ENCODE measurements around the gene PPP1R14D.
"Not testable (repeated sequence)": the region's sequence is repeated elsewhere in the genome, so short reads cannot be mapped to it uniquely, and the experiment has no call there.

PPP1R14D gene, protein sequence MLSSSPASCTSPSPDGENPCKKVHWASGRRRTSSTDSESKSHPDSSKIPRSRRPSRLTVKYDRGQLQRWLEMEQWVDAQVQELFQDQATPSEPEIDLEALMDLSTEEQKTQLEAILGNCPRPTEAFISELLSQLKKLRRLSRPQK

GRCh38 chr15:40828447-40829036 is at the start of gene PPP1R14D:
TSS of gene PPP1R14D (minus strand) at chr15:40828708. CDS start at chr15:40828641, 67 bp downstream.
- no peak for DNase-seq (ENCODE audit: low spot score)

GRCh38 chr15:40877694-40878093 is 49.2 kb upstream of the PPP1R14D start:
- no peak for DNase-seq (ENCODE audit: low spot score)

- no peak for DNase-seq (ENCODE audit: low spot score)
Measured at GRCh38 chr15:40875991-40876730, 47.7 kb upstream of the PPP1R14D start.

DNA sequence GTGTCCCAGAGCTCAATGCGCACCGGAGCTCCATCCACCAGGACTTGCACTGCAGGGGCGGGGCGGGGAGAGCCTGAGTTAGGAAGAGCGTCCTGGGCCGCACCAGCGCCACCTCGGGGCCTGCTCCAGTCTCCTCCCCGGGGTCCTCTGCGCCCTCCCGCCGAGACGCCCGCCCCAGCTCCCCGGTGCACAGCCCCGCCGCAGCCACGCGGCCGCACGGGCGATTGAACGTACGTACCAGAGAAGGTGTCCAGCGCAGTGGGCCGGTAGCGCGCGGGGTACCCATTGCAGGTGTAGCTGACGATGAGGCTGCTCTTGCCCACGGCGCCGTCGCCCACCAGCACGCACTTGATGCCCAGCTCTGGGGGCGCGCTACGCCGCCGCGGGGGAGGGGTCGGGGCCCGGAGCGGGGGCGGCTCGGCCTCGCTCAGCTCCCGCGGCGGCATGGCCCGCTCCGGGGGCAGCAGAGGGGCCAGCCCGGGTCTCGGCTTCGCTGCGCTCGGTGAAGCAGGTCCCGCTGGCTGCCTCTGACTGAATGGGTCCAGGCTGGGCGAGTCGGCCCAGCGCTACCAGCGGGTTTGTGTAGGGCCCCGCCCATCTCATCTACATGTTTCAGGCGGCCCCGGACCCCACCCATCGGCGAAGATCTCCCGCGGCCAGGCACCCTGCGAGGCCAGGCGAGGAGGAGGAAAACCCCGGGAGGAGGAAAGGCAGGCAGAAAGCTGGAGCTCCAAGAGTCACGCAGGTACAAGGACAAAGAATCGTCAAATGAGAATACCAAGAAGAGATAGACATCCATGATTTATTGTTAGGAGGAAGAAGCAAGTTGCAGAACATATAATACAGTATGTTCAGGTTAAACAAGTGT is 45.4 kb upstream of the PPP1R14D start, which contains the start of gene RHOV:
RHOV (minus strand) TSS at position 541 of the 868 bp plus-strand sequence; CDS start at position 446, 95 bp downstream.
- peak; percentile 52 for DNase-seq (ENCODE audit: low spot score)

DNA sequence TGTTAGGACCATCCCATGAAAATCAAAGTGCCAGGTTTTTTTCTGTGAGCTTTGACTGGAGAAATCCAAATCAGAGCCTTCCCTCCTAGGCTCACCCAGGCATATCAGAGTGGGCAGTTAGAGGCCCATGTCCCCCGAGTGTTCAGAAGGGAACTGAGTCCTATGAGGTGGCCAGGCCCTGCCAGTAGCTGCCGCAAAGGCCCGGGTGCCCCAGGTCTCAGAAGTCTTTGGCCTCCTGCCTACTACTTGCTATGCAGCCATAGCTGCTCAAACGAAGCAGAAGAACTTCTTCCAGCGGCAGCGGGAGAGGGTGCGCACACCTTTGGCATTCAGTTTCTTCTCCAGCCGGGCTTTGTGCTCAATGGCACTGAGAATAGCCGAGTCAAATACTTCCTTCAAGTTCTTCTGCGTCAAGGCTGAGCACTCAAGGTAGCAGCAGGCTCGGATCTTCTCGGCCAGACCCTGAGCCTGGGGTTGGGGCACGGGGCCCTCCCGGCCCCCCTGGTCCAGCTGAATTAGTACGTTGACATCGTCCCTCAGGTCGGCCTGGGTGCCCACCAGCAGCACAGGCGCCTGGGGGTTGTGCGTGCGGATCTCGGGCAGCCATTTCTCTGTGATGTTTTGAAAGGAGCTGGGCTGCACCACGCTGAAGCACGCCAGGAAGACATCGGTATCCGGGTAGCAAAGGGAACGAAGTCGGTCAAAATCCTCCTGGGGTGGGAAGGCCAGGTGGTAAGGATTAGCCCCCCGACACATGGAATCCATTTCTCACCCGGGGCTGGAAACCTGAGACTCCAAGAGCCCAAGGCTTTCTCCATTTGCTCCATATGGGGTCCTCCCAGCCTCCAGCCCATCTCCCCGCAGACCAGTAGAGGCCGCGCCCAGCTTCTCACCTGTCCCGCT is 44.5 kb upstream of the PPP1R14D start:
- DNase-seq (ENCODE audit: low spot score), result no peak

DNA sequence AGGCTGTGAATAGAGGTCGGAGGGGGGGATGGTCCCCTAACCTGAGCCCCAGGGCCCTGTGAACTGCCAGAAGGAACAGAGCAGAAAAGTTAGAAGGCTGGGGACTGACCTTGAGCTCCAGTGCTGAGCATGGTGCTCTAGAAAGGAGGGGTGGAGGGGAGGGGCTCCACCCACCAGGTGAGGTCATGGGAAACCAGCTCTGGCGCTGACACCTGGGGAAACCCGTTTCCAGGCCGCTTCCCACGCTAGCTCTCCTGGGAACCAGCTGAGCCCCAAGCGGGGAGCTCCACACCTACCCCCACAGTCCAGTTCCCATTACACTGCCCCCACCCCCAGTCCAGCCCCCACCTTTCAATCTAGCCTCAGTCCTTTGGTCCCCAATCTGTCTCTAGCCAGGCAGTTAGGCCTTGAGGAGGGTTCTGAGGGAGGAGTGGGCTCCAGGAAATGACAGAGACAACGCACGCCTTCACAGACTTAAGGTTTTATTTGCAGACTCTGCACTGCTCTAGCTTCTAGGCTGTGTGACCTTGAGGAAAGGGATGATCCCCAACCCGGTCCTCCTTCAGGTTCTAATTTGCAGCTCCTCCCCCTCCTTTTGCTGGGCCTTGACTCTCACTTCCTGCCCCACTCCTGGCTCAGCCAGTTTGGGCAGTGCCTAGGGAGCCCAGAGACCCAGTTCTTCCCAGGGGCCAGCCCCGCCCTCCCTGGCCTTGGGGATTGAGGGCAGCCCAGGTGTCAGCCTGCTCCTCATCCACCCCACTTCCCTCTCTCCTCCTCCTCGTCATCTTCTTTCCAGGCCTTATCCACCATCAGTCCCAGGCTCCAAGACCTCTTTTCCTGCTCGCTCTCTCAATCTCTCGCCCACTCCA is 43.5 kb upstream of the PPP1R14D start:
- no peak for DNase-seq (ENCODE audit: low spot score)

DNA sequence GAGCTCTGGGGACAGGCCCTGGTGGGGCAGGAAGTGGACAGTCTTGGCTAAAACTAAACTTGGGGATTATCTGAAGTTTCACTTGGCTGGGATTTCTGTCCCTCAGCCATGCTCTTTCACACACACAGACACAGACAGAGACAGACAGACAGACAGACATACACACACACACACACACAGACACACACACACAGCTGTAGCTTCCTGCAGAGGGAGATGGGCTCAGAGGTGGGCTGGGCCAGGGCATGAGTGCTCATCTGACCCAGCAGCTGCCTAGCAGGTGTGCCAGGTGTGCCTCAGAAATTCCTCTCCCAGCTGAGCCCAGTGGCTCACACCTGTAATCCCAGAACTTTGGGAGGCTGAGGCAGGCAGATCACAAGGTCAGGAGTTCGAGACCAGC is 42.2 kb upstream of the PPP1R14D start:
- DNase-seq (ENCODE audit: low spot score), result no peak

DNA sequence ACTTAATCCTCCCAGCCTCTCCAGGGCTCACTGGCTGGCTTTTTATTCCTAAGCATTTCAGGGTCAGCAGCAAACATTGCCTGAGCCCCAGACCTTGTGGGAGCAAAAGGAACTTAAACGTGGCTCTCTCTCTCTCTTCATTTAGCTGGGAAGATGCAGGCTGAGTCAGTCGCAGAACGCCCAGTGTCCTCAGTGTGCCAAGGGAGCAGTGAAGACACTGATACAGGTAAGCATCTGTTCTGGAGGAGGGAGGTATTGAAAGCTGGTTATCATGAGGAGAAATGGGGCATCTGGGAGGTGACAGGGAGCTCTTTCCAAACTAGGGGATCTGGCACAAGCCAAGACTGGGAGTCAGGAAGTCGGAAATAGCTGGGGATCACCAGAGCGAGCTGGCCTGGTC is 41.2 kb upstream of the PPP1R14D start:
- no peak for DNase-seq (ENCODE audit: low spot score)

- no peak for DNase-seq (ENCODE audit: low spot score)
Measured at GRCh38 chr15:40867199-40867598, 38.7 kb upstream of the PPP1R14D start.

GRCh38 chr15:40863660-40864270 is 35.3 kb upstream of the PPP1R14D start:
- DNase-seq (ENCODE audit: low spot score), result no peak

DNA sequence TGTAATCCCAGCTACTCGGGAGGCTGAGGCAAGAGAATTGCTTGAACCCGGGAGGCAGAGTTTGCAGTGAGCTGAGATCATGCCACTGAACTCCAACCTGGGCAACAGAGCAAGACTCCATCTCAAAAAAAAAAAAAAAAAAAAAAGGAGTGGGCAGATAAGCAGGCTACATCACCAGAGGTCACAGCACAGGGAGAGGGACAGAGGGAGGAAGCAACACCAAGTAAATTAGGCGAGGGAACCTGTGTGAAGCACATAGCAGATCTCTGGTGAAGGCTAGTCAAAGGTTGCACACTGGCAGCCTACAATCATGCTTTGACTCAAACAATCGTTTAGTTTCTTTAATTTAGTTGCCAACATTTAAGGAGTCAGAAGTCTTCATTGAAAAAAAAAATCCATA is 32.6 kb upstream of the PPP1R14D start:
- DNase-seq (ENCODE audit: low spot score), result not testable (repeated sequence)

- peak; percentile 81 for DNase-seq (ENCODE audit: low spot score)
Measured at GRCh38 chr15:40859206-40859851, 30.8 kb upstream of the PPP1R14D start.

DNA sequence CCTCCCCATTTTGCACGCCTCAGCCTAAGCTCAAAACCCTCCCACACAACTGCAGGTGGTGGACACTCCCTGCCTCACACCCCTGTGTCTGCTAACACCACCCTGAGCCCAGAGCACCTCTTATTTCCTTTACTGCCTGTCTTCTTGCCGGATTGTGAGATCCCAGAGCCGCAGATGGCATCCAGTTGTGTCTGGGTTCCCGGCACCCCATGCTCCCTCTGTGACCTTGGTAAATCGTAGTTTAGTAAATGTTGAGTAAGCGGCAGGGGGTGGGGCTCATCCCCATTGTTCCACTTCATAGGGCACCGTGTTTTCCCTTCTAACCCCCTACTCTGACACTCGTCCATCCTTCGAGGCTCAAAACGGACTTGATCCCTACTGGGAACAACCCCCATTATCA is 30.2 kb upstream of the PPP1R14D start:
- DNase-seq (ENCODE audit: low spot score), result no peak

DNA sequence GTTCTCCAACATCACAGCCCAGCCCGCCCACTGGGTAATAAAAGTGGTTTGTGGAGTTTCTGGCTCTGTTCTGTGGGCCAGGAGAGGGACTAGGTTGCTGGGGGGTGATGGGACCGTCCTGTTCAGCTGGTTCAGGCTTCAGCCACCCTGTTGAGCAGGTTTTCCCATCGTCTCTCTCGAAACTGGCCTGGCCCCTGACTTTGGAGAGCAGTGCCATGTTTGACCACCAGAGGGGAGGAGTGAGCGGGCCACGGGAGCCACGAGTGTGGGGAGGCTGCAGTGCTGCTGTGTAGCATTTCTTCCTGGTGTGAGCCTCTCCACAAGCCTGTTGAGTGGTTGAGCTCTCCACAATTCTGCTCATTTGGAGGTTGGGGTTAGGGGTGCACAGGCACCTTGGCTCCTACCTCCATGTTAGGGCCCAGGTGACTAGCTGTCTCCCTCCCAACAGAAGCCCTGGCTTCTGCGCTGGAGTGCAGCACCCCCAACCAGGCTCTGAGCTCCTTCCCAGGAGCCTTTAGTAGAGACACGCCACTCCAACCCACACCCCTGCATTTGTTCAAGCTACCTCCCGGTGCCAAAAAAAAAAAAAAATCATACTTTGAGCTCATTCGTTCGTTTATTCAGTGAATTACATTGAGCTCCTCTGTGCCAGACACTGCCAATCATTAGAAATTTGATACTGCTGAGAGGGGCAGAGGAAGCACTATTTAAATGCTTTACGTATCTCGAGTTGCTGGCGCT is 29.3 kb upstream of the PPP1R14D start:
- DNase-seq (ENCODE audit: low spot score), result peak; percentile 91

DNA sequence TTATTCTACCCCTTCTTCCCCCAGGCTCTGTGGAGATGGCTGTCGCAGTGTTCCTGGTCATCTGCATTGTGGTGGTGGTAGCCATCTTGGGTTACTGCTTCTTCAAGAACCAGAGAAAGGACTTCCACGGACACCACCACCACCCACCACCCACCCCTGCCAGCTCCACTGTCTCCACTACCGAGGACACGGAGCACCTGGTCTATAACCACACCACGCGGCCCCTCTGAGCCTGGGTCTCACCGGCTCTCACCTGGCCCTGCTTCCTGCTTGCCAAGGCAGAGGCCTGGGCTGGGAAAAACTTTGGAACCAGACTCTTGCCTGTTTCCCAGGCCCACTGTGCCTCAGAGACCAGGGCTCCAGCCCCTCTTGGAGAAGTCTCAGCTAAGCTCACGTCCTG is 28.2 kb upstream of the PPP1R14D start:
- no peak for DNase-seq (ENCODE audit: low spot score)

DNA sequence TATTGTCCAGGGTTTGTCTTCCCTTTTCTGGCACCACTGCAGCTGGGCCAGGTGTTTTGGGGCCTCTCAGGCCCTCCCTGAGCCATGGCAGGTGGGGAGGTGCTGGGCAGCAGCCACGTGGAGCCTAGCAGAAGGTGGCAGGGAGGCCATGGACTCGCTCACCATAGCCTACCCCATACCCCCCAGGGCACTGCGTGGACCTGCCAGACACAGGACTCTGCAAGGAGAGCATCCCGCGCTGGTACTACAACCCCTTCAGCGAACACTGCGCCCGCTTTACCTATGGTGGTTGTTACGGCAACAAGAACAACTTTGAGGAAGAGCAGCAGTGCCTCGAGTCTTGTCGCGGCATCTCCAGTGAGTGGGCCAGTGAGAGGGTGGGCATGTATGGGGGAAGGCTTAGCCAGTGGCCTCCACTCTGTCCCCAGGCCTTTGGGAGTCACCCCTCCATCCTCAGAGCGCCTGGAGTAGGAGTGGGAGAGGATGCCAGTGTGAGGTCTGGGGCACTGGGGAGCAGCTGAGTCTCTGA is 27.3 kb upstream of the PPP1R14D start:
- no peak for DNase-seq (ENCODE audit: low spot score)

DNA sequence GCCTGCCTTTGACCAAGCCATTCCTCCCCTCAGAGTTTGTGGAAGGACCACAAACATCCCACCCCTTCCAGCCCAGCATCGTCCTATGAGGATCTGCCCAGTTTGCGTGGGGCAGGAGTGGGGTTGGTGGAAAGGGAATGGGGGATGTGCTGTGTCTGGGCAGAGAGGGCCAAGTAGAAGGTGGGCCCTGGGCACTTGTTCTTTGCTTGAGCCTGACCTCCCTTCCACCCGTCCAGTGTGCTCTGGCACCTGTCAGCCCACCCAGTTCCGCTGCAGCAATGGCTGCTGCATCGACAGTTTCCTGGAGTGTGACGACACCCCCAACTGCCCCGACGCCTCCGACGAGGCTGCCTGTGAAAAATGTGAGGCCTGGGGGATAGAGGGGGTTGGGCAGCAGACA is 25.7 kb upstream of the PPP1R14D start:
- DNase-seq (ENCODE audit: low spot score), result no peak

DNA sequence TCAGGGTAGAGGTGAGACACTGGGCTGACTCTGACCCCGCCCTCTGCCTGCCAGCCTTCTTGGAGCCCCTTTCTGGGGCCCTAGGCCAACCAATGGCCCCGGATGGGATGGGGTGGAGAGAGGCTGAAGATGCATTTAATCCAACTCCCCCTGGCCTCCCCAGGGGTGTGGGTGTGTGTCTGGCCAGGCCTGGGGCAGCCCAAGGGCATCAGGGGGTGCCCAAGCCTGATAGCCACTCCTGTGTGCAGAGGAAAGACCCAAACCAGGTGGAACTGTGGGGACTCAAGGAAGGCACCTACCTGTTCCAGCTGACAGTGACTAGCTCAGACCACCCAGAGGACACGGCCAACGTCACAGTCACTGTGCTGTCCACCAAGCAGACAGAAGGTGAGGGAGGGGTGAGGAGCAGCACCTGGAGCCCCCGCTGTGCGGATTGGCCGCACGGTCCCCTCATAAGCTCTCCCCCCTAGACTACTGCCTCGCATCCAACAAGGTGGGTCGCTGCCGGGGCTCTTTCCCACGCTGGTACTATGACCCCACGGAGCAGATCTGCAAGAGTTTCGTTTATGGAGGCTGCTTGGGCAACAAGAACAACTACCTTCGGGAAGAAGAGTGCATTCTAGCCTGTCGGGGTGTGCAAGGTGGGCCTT is 24.9 kb upstream of the PPP1R14D start:
- DNase-seq (ENCODE audit: low spot score), result no peak
